Large intestine (tissue), 3 donors: Measurements from ENCODE around the gene CCNI. TPM values are rescaled to one million over a fixed set of nuclear protein-coding genes. Genes with fewer than 3 reads are reported as not detected.

Experiments used
- DNase-seq, 2 donors: peaks; one replicate each; pipeline versions ENCODE4 v3.0.0 to v3.0.0-alpha.2; 2013
- H3K27ac ChIP-seq: one replicate; pipeline ENCODE4 v1.5.1; 2013; ENCODE audit warnings: low read length
- H3K27me3 ChIP-seq: 2 replicates; pipeline ENCODE4 v1.6.1; 2013; ENCODE audit warnings: low read length; ENCODE audit not compliant: control insufficient read depth, insufficient read depth
- H3K36me3 ChIP-seq: 2 replicates; pipeline ENCODE4 v1.6.1; 2013; ENCODE audit warnings: low read length; ENCODE audit not compliant: control insufficient read depth, insufficient read depth
- H3K4me1 ChIP-seq: one replicate; pipeline ENCODE4 v1.6.1; 2013; ENCODE audit warnings: low read length; ENCODE audit not compliant: control insufficient read depth, insufficient read depth
- H3K4me3 ChIP-seq: one replicate; pipeline ENCODE4 v1.5.1; 2013; ENCODE audit warnings: low read length
- H3K9me3 ChIP-seq: one replicate; pipeline ENCODE4 v1.6.1; 2013; ENCODE audit warnings: mild to moderate bottlenecking, low read depth, low read length, moderate library complexity; ENCODE audit not compliant: control insufficient read depth
- WGBS: methylation state at CpG from one replicate; pipeline ENCODE4 v1.1.5; 2013; ENCODE audit warnings: low lambda C conversion rate; ENCODE audit not compliant: insufficient coverage; 5-methylcytosine and 5-hydroxymethylcytosine counted together
- polyA plus RNA-seq: library from polyadenylated mRNA; unstranded; fragments of 120-200 nt; gene quantifications from one replicate; pipeline ENCODE4 v1.2.1, GENCODE V29; 2013

The CCNI gene
- polyA plus RNA-seq, 1 donor = 242 TPM

DNA sequence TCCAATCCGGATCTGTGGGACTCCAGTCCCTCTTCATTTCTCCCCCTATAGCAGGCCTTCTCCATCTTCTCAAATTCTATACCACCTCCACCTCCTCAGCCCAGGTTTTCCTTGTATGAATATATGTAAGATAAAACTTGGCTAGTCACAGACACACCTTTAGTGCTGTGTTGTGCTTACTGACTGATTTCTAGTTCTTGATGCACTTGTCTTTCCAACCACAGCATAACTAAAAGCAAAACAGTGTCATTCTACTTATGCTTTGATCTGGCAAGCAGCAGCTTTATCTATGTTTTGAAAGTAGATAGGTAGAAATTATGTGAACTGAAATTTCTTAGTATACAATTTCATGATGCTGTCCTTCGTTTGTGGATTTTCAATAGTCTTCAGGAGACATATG is 47.5 kb downstream of the CCNI start:
- no peak for DNase-seq
- no peak overlapping the region for H3K27ac ChIP-seq
- no peaks in the 10 kb centered on the region for H3K4me1 ChIP-seq
- 92% methylated on average over 1 of the region's 2 CpGs for WGBS
- H3K36me3 ChIP-seq = peaks cover 70% of the 10 kb centered on the region
- no peak overlapping the region for H3K4me3 ChIP-seq
- no peaks in the 10 kb centered on the region for H3K27me3 ChIP-seq
- H3K9me3 ChIP-seq = no peaks in the 10 kb centered on the region

DNA sequence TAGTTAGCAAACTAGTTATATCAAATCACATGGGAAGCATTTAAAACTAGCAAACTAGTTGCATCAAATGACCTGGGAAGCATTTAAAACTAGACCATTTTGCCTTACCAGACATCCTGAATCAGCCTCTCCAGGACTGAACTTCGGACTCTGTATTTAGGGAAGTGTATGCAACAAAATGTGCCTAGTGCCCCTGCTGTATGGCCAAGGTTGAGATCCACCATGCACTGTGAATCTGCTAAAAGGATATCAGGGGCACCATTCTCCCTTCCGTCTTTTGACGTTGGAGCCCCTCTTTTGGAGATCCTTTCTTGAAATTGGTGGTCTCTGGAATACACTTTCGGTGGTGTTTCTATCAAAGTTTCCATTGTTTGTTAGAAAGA is 49.5 kb downstream of the CCNI start:
- no peak overlapping the region for H3K27ac ChIP-seq
- DNase-seq = no peak
- peaks cover 65% of the 10 kb centered on the region for H3K36me3 ChIP-seq
- no peak overlapping the region for H3K4me3 ChIP-seq
- no peaks in the 10 kb centered on the region for H3K4me1 ChIP-seq
- H3K27me3 ChIP-seq = no peaks in the 10 kb centered on the region
- no CpG with 5 or more reads among the region's 4 CpGs for WGBS
- no peaks in the 10 kb centered on the region for H3K9me3 ChIP-seq

DNA sequence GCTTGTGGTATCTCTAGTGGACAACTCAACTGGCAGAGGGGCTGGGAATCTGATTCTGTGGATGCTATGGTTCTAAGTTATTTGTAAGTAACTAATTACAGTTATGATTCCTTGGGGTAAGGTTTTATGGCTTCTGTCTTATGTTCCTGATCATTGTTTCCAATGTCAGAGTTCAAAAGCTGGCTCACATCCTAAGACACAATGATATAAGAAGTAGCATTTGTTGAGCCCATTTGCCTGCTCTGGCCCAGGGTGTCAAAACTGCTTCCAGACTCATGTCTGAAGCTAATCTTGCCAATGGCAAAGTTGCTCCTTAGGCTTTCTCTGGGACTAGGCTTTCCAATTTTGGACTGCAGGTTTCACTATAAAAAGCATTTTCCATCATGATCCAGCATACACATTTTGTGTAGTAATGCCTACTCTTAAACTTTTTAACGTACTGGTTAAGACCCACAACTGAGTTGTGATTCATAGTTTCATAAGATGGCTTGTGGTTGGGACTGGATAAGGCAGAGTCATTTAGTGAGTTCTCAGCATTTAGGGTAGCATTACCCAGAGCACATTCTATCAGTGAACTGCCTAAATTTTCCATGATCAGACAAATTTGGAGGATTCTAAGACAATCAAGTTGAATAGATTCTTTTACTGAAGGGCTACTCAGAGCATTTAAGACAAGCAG is 50.0 kb downstream of the CCNI start:
- Histone ChIP-seq H3K27ac (no peak overlapping the region), H3K4me3 (no peak overlapping the region), H3K4me1 (no peaks in the 10 kb centered on the region), H3K36me3 (peaks cover 65% of the 10 kb centered on the region), H3K27me3 (no peaks in the 10 kb centered on the region), H3K9me3 (no peaks in the 10 kb centered on the region)
- no CpG with 5 or more reads among the region's 1 CpG for WGBS
- no peak for DNase-seq

DNA sequence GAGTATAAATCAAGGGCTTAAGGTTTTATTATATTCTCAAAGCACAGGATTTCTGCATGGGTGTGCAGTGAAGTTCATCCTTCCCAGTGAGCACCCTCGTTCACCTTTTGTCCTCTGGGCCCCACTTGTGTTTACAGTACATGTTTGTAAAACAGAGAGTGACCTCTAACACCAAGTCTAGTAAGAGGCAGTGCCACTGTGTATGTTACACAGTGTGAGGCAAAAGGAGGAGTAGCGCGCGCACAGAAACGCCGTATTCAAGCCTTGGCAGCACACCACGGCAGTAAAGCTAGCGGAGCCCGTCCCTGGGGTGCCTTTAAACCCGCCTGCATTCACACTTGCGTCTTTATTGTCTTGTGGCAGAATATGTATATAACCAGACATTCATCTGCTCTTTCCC is 51.9 kb downstream of the CCNI start:
- Histone ChIP-seq H3K4me1 (no peaks in the 10 kb centered on the region), H3K4me3 (no peak overlapping the region), H3K36me3 (peaks cover 73% of the 10 kb centered on the region), H3K27me3 (no peaks in the 10 kb centered on the region), H3K9me3 (no peaks in the 10 kb centered on the region), H3K27ac (no peak overlapping the region)
- WGBS = no CpG with 5 or more reads among the region's 11 CpGs
- no peak for DNase-seq

DNA sequence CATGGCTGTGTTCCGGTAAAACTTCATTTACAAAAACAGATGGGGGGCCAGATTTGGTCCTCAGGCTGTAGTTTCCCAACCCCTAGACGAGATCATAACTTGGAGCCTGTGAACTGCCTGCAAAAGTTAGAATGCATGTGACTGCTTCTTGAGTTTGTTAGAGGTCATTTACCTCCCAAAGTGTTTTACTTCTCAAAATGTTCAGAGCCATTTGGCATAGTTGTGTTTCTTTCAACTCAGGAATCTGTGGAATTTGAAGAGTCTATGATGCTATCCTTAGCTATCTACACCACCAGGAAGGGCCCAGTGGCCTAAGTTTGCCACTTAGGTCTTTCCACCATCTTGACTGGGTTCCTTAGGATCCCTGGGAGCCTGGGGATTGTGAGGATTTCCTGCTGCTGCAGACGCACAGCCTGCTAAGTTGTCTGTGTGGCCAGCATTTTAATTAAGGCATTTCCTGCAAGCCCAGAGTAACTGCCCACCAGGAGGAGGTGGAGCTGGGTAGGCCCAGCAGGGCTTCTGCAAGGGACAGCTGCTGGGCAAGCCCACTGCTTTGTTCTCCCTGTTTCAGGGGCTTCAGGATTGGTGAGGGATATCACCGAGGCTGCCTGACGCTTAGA is 53.1 kb downstream of the CCNI start:
- peaks cover 68% of the 10 kb centered on the region for H3K36me3 ChIP-seq
- no peaks in the 10 kb centered on the region for H3K9me3 ChIP-seq
- no peak for DNase-seq
- no peaks in the 10 kb centered on the region for H3K4me1 ChIP-seq
- no peaks in the 10 kb centered on the region for H3K27me3 ChIP-seq
- no CpG with 5 or more reads among the region's 5 CpGs for WGBS
- H3K4me3 ChIP-seq = no peak overlapping the region
- no peak overlapping the region for H3K27ac ChIP-seq

DNA sequence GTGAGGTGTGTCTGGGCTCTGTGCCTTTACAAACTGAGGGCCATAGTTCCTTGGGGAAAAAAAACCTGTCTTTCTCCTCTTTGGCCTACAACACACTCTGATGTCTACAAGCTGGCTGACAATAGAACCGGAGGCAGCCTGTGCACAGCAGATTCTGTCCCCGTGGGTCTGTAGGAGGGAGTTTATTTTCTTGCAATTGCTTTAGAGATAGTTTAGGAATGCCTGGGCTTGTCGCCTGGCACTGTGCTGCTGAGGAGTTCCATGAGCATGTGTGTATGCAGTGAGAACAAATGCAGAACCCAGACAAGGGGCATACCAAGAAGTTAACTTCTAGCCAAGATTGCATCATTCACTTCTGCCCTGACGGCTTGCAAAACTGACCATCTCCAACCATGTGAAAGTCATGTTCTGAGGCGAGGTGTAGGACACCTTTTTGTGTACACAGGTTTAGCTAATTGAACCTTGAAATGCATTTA is 54.1 kb downstream of the CCNI start:
- Histone ChIP-seq H3K27me3 (no peaks in the 10 kb centered on the region), H3K27ac (no peak overlapping the region), H3K9me3 (no peaks in the 10 kb centered on the region), H3K4me1 (no peaks in the 10 kb centered on the region), H3K36me3 (peaks cover 71% of the 10 kb centered on the region), H3K4me3 (no peak overlapping the region)
- no peak for DNase-seq
- WGBS = no CpG with 5 or more reads among the region's 5 CpGs

DNA sequence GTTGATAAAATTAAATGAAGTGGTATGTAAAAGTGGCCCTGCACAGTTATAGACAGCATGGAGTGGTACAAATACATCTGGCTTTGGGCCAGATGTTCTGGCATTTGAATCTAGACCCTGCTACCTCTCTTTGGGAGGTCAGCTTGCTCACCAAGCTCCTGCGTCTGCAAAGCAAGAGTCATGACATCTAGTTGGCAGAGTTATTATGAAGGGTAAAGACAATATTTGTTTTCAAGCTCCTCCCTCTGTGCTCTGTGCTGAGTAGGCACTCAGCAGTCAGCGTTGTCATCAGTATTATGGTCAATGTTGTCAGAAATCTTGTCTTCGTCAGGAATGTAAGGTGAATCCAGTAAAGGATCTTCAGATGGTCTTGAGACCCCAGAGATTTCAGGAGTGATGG is 55.8 kb downstream of the CCNI start:
- no CpG with 5 or more reads among the region's 3 CpGs for WGBS
- Histone ChIP-seq H3K4me1 (no peaks in the 10 kb centered on the region), H3K27me3 (no peaks in the 10 kb centered on the region), H3K9me3 (no peaks in the 10 kb centered on the region), H3K27ac (no peak overlapping the region), H3K36me3 (peaks cover 69% of the 10 kb centered on the region), H3K4me3 (no peak overlapping the region)
- DNase-seq = no peak

DNA sequence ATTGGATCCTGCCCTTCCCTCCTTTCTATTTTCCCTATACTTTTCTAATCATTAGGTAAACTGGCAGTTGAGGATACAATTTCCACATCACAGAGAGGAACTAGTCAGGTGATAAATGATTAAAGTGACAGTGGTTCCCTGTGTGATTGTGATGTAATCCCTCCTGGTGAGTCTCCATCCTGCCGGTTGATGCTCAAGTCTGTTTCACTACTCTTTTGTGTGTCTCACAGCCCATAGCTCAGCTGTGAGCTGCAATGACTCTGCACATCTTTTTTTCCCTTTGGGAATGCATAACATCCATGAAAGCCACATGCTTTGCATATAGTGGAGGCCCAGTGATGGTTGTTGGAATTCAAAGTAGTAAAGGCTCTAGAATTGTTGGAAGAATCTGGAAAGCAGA is 60.4 kb downstream of the CCNI start:
- Histone ChIP-seq H3K4me1 (no peaks in the 10 kb centered on the region), H3K27me3 (no peaks in the 10 kb centered on the region), H3K9me3 (no peaks in the 10 kb centered on the region), H3K27ac (no peak overlapping the region), H3K36me3 (peaks cover 52% of the 10 kb centered on the region), H3K4me3 (no peak overlapping the region)
- WGBS = no CpG with 5 or more reads among the region's 1 CpG
- no peak for DNase-seq

DNA sequence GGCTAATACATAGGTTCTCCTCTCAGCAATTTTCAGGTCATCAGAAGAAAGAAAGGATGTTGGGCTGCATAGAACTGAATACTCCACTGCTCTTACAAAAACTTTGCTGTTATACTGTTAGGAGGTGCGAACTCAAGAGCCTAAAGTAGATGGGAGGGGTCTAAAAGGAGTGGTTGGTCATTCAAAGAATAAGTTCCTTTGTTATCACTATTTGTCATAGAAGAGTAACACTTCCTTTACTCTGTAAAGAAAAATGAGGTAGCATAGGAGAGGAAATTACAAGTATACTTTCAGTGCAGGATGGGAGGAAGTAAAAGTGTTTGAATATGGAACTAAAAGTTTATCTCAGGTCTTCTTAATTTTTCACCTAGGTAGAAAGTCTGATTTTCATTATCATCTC is 61.5 kb downstream of the CCNI start:
- DNase-seq = no peak
- no peaks in the 10 kb centered on the region for H3K9me3 ChIP-seq
- H3K27ac ChIP-seq = no peak overlapping the region
- no peaks in the 10 kb centered on the region for H3K27me3 ChIP-seq
- WGBS = no CpG with 5 or more reads among the region's 1 CpG
- H3K4me1 ChIP-seq = no peaks in the 10 kb centered on the region
- H3K4me3 ChIP-seq = no peak overlapping the region
- peaks cover 41% of the 10 kb centered on the region for H3K36me3 ChIP-seq

DNA sequence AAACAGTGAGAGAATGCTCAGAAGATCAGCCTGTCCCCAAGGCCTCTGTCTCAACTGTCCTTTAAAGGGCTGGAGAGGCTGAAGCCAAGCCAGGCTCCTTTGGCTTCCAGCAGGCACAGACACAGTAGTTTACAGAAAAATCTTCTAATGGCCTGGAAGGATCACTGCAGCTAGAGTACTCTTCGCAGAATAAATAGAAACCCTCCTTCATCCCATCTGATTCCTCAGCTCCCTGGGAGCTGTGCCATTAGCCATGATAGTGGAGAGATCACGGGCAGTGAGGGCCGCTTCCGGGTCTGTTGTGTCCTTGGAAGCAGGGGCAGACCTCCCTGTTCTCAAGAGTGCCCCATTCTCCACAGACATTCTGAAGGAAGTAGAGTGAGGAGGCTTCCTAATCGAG is 63.1 kb downstream of the CCNI start:
- Histone ChIP-seq H3K4me1 (no peaks in the 10 kb centered on the region), H3K27ac (no peak overlapping the region), H3K36me3 (peaks cover 40% of the 10 kb centered on the region), H3K27me3 (no peaks in the 10 kb centered on the region), H3K4me3 (no peak overlapping the region), H3K9me3 (no peaks in the 10 kb centered on the region)
- DNase-seq = no peak
- no CpG with 5 or more reads among the region's 5 CpGs for WGBS

DNA sequence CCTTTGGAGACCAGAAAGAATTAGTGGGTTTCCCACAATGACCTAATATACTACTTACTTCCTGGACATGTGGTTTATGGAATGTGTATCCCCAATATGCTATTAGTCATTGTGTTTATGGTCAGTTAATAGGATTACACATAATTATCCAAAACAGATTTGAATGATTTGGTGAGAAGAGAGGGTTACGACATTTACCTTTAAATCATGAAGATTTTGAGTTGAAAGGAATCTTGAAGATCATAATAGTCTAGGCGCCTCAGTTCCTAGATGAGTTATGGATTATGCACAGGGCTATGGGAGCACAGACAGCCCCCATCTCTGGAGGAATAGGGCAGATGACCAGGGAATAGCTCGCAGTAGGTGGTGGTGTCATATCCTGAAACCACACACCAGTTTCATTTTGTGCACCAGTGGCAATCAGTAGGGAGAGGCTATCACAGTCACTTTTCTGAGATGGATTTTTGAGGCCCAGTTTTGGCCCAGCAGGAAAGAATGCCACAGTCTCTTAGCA is 64.9 kb downstream of the CCNI start:
- DNase-seq = no peak
- Histone ChIP-seq H3K27ac (no peak overlapping the region), H3K9me3 (no peaks in the 10 kb centered on the region), H3K4me1 (no peaks in the 10 kb centered on the region), H3K36me3 (peaks cover 40% of the 10 kb centered on the region), H3K27me3 (no peaks in the 10 kb centered on the region), H3K4me3 (no peak overlapping the region)
- no CpG with 5 or more reads among the region's 3 CpGs for WGBS
